NK-92 treated with Interleukin-12 subunit alpha and Interleukin-12 subunit beta, amount 100 ng/mL, for 24 hours (cell line): Measurements from ENCODE around the gene TET2.

Experiments used
- DNase-seq: peaks from one replicate; lab custom pipeline; 2025; lab: John Stamatoyannopoulos, UW

TET2 gene

DNA sequence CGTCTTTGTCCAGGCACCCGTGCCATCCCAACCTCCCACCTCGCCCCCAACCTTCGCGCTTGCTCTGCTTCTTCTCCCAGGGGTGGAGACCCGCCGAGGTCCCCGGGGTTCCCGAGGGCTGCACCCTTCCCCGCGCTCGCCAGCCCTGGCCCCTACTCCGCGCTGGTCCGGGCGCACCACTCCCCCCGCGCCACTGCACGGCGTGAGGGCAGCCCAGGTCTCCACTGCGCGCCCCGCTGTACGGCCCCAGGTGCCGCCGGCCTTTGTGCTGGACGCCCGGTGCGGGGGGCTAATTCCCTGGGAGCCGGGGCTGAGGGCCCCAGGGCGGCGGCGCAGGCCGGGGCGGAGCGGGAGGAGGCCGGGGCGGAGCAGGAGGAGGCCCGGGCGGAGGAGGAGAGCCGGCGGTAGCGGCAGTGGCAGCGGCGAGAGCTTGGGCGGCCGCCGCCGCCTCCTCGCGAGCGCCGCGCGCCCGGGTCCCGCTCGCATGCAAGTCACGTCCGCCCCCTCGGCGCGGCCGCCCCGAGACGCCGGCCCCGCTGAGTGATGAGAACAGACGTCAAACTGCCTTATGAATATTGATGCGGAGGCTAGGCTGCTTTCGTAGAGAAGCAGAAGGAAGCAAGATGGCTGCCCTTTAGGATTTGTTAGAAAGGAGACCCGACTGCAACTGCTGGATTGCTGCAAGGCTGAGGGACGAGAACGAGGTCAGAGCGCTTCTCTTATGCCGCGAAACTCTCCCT, at the start of gene TET2:
Gene TET2, plus strand, starts transcription at position 601 of the 740 bp plus-strand sequence. CDS start 87,067 bp downstream, outside the sequence.
- no peak for DNase-seq

GRCh38 chr4:105102016-105102415, 44.7 kb upstream of the TET2 start:
- DNase-seq, result no peak

DNA sequence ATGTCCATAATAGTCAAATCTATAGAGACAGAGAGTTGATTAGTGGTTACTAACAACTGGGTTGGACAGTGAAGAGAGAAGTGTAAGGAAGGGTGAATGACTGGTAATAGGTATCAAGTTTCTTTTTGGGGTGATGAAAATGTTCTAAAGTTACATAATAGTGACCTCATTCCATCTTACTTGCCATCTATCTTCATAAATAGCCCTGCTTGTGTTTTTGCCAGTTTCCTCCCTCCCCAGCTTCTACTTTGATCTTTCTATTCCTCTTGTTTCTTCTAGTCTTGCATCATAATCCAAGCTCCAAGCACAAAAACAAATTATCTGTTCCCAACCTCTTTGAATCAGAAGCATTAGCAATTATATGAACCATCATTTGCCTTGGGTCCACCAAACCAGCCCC, 40.2 kb upstream of the TET2 start:
- no peak for DNase-seq

- DNase-seq, result no peak
Measured at GRCh38 chr4:105107095-105107856, 39.4 kb upstream of the TET2 start.

- no peak for DNase-seq
Measured at GRCh38 chr4:105108971-105109370, 37.7 kb upstream of the TET2 start.

DNA sequence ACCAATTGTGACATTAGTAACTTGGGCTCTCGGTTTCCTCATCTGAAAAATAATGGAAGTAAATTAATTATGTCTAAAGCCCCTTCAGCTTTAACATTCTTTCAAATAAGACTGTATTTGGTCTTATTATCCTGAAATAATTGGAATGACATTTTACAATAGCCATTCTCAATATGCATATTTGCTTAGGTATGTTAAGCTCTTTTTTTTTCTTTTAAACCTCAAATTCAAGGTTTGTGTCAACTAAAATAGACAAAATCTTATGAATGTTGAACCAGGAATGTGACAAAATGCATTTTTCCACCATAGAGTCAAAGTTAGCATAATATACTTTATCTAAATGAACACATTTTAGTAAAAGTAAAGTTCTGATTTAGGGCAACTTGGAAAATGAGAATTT, 34.4 kb upstream of the TET2 start:
- DNase-seq, result no peak

GRCh38 chr4:105113800-105114199, 32.9 kb upstream of the TET2 start:
- no peak for DNase-seq

DNA sequence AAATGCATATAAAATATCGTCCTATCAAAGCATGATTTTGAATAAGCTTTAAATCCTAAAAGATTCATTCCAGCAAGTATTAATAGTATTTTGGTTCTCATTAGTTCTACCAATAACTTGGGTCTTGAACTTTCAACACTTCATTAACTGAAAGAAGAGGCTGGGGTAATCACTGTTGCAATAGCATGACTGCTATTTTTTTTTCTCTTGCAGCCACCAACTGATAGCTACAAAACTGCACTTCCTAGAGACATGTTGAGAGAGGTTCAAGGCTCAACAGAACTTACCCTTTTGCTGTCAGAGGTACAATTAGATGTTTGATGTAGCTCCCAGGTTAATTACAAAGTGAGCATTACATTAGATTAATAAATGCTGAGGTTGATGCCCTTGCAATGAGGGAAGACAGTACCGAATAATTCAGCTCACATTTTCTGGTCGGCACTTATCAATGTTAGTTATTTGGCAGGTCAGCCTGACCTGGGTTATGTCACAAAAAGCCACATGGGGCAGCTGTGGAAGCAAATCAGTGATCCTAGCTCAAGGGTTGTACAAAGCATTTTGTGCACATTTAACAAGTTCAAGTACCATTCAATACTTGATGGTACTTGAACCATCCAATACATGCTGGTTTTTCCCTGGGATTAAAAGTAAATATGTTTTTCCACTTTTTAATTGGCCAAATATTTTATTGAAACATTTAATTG, 29.9 kb upstream of the TET2 start:
- DNase-seq, result no peak

DNA sequence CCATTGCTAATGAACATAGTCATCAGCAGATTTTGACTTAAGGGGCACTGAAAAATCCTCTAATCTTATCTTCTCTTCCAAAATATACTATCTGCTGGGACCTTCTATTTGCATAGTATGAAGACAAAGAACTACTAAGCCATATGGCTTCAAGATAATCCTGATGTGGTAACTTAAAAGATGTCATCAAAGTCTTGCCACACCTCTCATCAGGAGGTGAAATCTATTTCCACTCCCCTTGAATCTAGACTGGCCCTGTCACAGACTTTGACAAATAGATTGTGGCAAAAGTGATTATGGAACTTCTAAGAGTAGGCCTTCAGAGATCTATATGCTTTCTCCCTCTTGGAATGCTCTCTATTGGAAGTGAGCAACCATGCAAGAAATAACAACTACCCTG, 27.3 kb upstream of the TET2 start:
- no peak for DNase-seq

- no peak for DNase-seq
Measured at GRCh38 chr4:105120626-105121025, 26.1 kb upstream of the TET2 start.

DNA sequence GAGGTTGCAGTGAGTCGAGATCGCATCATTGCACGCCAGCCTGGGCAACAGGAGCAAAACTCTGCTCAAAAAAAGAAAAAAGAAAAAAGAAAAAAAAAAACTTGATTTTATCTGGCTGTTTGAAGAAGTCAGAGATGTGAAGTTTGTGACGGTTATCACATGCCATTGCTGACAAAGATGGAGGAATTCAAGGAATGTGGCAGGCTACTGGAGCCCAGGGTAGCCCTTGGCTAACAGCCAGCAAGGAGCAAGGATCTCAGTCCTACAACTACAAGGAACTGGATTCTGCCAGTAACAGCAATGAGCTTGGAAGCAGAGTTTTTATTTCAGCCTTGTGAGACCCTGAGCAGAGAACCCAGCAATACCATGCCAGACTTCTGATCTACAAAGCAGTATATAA, 24.3 kb upstream of the TET2 start:
- no peak for DNase-seq

GRCh38 chr4:105126311-105127169, 20.1 kb upstream of the TET2 start:
- no peak for DNase-seq

- no peak for DNase-seq
Measured at GRCh38 chr4:105127170-105127445, 19.6 kb upstream of the TET2 start.

DNA sequence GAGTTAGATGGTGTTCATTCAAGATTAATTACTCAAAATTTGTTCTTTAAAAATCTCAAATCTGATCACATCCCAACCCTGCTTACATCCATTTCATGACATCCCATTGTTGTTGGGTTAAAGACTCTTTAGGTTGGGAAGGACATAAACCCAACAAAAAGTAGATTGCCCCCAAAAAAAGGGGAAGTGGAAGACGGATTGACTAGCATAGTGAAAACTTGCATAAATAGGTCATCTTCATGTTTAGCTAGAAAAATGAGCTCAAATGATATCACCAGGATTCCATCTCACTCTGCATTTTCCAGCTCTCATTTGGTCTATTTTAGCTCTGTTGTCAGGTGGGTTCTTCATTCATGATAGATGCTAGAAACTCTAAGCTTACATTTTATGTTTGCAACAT, 18.5 kb upstream of the TET2 start:
- DNase-seq, result no peak

DNA sequence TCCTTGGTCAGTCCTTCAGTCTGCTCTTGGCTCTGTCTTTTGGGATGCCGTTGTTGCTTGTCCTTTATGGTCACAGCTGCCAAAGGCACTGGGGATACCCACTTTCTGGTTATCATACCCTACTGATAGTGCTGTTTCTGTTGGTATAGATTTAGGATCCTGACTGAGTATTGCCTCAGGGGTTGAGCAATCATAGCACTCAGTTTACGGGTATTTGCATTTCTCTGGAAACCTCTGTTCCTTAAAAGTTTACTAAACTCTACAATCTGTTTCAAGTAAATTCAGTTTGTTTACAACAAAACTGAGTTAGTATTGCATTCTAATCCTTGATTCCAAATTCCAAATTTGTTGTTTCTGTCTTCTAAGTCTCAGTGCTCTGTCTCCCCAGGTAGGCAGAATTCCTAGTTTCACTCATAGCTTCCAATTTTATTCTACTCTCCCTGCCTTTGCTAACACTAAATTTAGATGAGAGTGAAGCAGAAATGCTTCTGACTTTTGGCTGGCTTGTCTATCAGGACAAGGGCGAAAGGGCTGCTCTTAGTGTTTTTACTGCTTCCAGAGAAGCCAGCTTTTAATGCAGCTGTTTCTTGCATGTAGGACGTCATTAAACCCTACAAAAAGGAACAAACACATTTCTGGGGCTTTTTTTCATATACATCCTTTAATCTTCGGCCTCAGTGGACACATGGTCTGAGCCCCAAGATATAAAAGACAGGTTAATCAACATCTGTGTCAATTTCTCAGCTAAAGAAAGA, 17.2 kb upstream of the TET2 start:
- no peak for DNase-seq

GRCh38 chr4:105130945-105131344, 15.7 kb upstream of the TET2 start:
- no peak for DNase-seq

- no peak for DNase-seq
Measured at GRCh38 chr4:105133976-105134375, 12.7 kb upstream of the TET2 start.

DNA sequence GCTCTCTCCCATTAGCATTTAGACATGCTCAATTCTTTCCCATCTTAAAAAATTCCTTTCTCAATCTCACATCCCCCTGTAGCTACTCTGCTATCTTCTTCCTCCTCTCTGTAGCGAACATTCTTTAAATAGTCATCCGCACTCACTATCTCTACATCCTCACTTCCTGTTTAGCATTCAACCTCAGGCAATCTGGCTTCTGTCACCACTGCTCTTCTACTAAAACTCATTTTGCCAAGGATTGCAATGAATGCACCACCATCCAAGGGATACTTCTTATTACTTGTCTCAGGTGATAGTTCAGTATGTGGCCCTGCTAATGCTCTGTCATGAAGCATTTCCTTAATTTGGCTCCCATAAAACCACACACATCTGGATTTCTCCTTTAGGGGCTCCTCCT, 10.9 kb upstream of the TET2 start:
- no peak for DNase-seq

DNA sequence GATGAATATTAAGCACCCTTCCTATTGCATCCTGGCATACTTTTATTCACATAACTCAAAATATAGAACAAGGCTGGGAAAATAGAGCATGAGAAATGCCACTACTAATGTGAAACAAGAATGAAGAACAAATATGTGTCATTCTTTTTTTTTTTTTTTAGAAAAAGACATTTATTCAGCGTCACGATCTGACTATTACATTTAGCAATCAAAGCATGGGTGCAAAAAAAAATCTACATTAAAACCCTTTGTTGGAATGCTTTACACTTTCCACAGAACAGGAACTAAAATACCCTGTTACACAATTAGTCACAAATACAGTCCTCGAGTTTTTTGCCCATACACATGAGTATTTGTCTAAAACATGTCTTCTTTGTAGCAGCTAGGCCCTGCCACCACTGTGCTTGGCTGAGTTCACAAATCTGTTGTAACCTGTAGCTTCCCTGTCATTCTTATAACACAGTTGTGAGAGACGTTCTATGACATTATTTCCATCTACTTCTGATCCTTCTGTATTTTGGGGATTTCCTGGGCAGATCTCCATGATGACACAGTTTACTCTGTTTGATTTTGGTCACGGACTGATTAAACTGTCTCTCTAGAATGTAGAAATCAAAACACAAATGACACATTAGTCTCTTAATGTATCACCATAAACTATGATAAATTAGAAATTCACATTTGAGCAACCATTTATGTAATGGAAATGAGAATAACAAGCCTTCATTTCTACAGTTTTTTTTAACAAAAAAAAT, 9.4 kb upstream of the TET2 start:
- DNase-seq, result no peak

DNA sequence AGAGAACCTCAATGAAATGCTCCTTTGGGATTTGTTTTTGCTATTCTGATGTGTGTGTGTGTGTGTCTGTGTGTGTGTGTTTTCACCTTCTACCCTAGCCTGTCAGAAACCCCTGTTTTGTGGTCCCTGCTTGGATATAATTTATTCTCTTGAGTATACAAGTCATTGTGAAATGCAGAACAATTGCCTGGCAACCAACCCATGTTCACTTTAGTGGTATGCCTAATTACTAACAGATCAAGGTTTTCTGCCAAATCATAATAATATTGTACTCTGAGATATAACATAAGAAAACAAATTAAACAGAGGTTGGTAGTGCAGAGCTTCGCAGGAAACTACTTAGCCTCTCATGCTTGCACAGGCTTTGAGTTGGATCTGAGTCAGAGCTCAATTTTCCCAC, 7.0 kb upstream of the TET2 start:
- DNase-seq, result no peak
